GM19455 (cell line): Measurements from ENCODE around the gene CDK15.
"Not testable (repeated sequence)": the region's sequence is repeated elsewhere in the genome, so short reads cannot be mapped to it uniquely, and the experiment has no call there.

Experiments used
- ATAC-seq: cut with Tn5 transposase; IDR thresholded peaks from one replicate; pipeline ENCODE4 v1.9.1; 2021; ENCODE audit not compliant: unreplicated experiment

Gene CDK15

GRCh38 chr2:201806442-201807170 lies at the start of gene CDK15:
TSS of gene CDK15 (plus strand) at chr2:201806537. CDS start at chr2:201806665, 128 bp downstream.
- no peak for ATAC-seq

GRCh38 chr2:201758234-201758633 lies 48.1 kb upstream of the CDK15 start:
- ATAC-seq, result no peak

DNA sequence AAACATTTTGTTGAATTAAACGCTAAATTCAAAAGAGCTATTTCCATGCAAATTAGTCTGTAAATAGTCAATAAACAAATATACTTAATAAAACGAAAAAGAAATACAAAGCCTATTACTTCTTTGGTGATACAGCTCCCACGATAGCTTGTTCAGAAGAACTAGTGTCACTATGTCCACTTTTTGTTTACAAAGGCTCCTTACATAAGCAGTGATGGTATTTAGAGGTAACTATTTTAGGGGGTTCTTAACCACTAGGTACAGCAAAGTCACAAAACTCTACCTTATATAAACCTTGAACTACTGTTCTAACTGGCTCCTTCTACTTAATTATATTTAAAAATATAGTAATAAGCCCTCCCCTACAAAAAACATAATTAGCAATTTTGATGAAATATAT lies 47.5 kb upstream of the CDK15 start:
- no peak for ATAC-seq

DNA sequence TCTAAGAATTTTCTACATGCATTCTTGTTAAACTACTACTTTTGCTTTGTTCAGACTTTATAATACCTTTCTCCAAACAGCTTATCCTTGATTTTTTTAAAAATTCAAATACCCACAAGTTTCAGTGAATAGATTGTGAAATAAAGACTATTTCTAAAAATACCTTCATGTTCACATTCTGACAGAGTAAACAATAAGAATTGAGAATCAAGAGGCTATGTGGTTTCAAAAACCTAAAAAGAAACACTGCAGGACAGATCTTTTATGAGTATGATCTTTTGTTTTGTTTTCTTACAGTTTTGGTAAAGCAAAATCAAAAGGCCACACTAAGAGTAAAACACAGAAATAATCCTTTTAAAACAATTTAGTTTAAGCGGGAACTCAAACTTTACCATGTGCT lies 46.8 kb upstream of the CDK15 start:
- ATAC-seq, result no peak

- ATAC-seq, result no peak
Measured at GRCh38 chr2:201761101-201761500, 45.2 kb upstream of the CDK15 start.

- not testable (repeated sequence) for ATAC-seq
Measured at GRCh38 chr2:201764469-201764868, 41.9 kb upstream of the CDK15 start.

- ATAC-seq, result no peak
Measured at GRCh38 chr2:201765799-201766198, 40.5 kb upstream of the CDK15 start.

- no peak for ATAC-seq
Measured at GRCh38 chr2:201768918-201769317, 37.4 kb upstream of the CDK15 start.

DNA sequence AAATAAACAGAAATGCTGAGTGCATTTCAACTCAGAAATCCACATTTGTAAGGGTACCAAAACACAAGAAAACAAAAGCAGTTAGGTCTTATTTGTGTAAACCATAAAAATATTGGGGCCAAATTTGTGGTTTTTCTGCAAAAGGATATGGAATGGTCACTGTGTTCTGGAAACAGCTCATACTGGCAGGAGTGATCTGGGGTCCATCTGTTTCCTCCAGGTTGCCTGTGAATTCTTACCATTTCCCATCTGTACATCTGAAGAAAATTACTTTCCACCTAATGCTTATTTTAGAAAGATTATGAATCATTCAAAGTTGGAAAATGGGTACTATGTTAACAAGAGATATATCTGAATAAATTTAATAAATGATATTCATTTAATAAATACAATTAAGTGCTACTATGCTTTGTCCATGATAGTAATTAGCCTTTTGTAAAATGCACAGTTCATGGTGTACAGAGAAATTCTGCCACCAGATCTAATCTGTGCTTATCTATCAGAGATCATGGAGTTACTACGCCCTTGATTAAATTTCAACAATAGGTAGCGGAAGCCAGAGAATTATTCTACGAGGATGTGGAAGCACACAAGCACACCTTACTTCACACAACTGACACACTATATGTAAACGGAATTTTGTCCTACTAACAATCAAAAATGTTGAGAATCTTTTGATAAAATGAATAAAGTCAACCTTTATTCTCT lies 36.5 kb upstream of the CDK15 start:
- ATAC-seq, result no peak

GRCh38 chr2:201773990-201774389 lies 32.3 kb upstream of the CDK15 start:
- no peak for ATAC-seq

DNA sequence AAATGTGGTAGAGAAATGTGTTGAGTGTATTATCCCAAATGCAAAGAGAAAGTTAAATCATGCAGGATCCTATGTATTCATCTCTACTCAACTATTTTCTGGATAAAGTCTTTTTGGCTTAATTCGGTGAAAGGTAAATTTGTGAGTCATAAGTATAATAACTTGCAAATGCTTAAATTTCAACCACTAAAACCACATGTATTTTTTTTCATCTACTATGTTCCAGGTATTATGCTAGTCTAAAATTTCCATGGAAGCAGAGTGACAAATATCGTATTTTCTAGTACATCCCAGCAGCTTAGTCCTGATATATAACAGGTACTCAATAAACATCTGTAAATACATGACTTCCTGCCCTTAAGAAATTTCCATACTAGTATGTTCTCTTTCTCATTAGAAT lies 31.8 kb upstream of the CDK15 start:
- ATAC-seq, result no peak

DNA sequence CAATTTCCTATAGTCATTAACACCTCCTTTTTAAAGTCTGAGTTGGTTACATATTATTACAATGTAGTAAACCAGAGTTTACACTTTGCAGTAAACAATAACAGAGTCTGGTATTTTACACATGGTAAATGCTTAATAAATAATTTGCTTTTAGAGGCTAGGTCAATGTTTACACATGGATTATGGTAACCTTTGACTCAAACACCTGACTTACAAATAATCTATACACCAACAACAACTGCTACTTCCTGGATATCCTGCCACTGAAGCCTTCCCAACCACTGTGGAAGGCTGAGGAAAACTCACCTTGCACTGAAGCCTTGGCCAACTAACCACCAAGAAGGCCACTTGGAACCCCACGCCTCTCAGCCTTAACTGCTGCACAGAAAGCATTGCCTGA lies 31.0 kb upstream of the CDK15 start:
- no peak for ATAC-seq

GRCh38 chr2:201777043-201777442 lies 29.3 kb upstream of the CDK15 start:
- ATAC-seq, result no peak

DNA sequence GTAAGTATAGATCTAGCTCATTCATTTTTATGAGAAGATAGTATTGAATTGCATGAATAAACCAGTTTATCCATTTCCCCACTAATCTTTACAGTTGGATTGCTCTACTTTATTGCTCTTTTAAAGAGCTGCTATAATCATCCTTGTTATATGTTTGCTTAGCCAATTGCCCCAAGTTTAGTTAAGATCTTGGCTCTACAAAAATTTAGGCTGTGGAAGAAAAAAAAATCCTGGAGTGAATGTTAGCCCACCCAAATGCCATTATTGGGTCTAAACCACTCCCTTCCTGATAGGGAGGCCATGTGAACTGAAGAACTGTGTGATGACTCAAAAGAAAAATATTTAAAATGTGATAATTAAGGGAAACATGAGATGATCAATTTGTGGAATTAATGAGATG lies 28.5 kb upstream of the CDK15 start:
- ATAC-seq, result no peak

DNA sequence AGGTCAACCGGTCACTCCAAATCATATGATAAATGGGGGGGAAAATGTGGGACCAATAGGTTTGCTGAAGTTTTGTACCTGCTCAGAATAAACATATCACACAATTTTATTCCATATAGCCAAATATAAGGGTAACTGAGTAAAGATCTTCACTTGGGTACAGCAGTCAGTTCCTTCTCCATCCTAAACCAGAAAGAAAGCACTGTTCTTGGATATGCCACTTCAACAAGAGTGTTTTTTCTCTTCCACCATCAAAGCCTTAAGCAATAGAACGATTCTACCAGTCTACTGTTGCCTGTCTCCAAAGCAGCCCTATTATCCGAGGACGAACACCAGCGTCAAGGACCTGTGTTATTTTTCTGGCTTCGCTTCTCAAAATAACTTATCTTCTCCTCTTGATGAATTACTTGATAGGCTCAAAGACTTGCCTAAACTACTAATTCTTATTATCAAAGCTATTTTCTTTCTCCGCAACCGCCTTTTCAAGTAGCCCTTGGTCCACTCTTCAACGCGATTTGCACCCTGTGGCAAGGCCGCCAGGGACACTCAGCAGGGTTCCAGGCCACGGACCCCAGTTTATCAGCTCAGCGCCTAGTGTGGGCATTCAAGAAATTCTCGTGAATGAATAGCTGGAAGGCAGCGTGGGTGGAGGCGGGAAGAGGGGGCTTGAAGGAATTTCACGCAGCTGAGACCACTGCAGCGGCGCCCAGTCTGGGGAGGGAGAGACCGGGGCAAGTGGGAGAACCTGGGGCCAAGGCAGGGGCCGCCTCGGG lies 26.2 kb upstream of the CDK15 start:
- ATAC-seq, result peak; percentile 6

DNA sequence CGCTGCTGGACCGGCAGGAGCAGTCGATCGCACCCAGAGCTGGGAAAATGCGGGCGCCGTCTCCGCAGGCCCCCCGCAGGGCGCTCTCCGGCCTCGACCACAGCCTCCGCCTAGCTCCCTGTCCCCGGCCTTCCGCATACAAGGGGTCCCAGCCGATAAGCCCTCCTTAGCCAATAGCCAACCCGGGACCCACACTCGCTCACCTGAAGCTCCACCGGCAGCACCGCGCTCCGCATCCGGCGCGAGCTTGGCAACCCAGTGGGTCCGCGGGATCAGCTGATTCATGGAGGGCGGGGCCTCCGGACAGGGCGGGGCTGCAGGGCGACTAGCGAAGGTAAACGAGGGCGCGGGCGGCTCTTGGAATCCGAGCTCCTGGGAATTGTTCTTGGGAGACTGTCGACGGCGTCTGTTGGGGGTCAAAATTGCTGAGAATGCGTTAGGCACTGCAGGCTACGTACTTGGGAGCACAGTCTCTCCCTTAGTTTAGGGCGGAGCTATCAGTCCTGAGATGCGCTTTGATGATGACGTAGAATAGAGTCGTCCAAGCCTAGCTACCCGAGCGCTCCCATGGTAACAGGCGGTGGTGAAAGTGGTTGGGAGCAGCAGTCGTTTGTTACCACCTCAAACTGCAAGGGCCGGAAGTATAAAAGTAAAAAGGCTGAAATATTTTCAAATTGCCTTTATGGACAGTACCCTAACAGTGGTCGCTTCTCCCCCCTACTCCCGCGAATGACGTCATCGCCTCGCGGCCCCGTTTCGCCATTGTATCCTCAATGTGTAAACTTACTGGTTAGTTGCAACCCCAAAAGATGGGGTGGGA lies 25.5 kb upstream of the CDK15 start, which contains the start of gene ALS2:
TSS of gene ALS2 (minus strand) at position 260 of the 820 bp plus-strand sequence. CDS start 12,048 bp downstream, outside the sequence.
- ATAC-seq, result peak; percentile 97

- ATAC-seq, result peak; percentile 4
Measured at GRCh38 chr2:201781557-201782051, 24.7 kb upstream of the CDK15 start.

- ATAC-seq, result no peak
Measured at GRCh38 chr2:201784563-201784962, 21.8 kb upstream of the CDK15 start.

GRCh38 chr2:201785135-201785534 lies 21.2 kb upstream of the CDK15 start:
- ATAC-seq, result no peak

DNA sequence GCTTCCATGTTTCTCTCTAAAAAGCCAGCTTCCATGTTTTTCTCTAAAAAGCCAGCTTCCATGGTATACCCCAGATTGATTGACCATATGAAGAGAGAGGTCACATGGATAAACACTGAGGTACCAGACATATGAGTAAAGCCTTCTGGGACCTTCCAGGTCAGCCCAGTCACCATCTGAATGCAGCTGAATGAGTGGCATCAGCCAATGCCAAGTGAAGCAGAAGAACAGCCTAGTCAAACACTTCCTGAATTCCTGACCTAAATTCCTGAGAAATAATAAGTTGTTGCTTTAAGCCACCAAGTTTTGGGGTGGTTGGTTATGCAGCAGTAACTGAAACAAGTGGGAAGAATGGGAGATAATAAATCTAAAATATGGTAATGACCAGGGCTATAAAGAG lies 19.9 kb upstream of the CDK15 start:
- ATAC-seq, result no peak

- ATAC-seq, result no peak
Measured at GRCh38 chr2:201788371-201788770, 18.0 kb upstream of the CDK15 start.
